ENCODE measurements around the gene BAZ1A. TPM values are rescaled to one million over a fixed set of nuclear protein-coding genes. Genes with fewer than 3 reads are reported as not detected.
"Not testable (repeated sequence)": the region's sequence is repeated elsewhere in the genome, so short reads cannot be mapped to it uniquely, and the experiment has no call there.

Gene BAZ1A
- total RNA-seq, 2 donors from 2014 or later: 44.7 to 51.7 TPM

DNA sequence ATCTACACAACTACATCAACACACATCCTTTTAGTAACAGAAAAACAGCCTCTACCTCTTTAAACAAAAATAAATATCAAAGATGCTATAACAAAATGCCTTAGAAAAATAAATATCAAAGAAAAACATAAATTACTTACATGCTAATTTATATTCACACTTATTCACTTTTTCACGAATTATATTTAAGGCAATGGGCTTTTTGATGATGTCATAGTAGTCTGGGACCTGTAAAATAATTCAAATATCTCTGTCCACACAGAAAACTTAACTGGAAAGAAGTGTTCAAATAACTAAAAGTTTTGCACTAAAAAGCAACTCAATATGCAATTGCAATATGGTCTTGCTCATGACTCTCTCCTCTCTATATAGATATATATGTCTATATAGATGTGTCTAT is 120.5 kb downstream of the BAZ1A start:
- H3K27me3 Mint-ChIP-seq: no peaks in the 10 kb centered on the region
- H3K4me3 Mint-ChIP-seq: no peak overlapping the region
- no peak for DNase-seq
- H3K36me3 Mint-ChIP-seq (ENCODE audit: low read depth): peaks cover 4% of the 10 kb centered on the region
- no peak for ATAC-seq
- H3K27ac Mint-ChIP-seq: no peak overlapping the region
- peaks cover 3% of the 10 kb centered on the region for H3K4me1 Mint-ChIP-seq
- H3K9me3 ChIP-seq (ENCODE audit: control insufficient read depth, low read length, poor library complexity, severe bottlenecking): no peaks in the 10 kb centered on the region

DNA sequence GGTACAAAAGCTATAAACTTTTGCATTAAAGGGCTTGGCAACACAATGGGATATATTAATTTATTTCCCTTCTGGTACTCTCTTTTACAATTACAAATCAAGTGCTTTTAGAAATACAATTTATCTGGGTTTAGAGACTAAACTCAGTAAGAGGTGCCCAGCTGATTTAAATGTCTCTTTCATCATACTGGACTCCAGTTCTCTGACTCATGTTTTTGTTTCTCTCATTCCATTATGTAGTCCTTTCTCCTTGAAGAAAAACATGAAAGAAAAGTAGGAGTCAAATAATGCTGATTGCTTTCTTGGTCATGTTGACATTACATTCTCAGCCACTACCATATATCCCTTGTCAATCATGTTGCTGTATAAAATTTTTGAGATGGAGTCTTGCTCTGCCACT is 124.5 kb downstream of the BAZ1A start:
- Mint-ChIP-seq H3K27me3 (no peaks in the 10 kb centered on the region), H3K4me3 (no peak overlapping the region), H3K4me1 (peaks cover 11% of the 10 kb centered on the region), H3K27ac (peak overlapping the region; percentile 34), H3K36me3 (ENCODE audit: low read depth) (peaks cover 6% of the 10 kb centered on the region)
- H3K9me3 ChIP-seq (ENCODE audit: control insufficient read depth, low read length, poor library complexity, severe bottlenecking): no peaks in the 10 kb centered on the region
- no peak for ATAC-seq
- no peak for DNase-seq

DNA sequence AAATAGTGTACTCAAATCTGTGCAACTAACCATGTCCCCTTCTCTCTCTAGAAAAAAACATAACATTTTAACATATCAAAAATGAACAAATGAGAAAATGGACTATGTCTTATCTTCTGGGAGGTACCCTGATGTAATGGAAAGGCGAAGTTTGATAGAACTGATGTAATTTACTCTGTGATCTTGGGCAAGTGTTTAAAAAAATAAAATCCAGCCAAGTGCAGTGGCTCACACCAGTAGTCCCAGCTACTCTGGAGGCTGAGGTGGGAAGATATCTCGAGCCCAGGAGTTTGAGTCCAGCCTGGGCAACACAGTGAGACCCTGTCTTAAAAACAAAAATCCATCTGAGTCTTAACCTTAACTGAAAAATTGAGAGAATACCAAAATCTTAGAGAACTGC is 124.9 kb downstream of the BAZ1A start:
- H3K9me3 ChIP-seq (ENCODE audit: control insufficient read depth, low read length, poor library complexity, severe bottlenecking): no peaks in the 10 kb centered on the region
- H3K4me3 Mint-ChIP-seq: no peak overlapping the region
- DNase-seq: no peak
- no peaks in the 10 kb centered on the region for H3K27me3 Mint-ChIP-seq
- ATAC-seq: no peak
- peaks cover 9% of the 10 kb centered on the region for H3K4me1 Mint-ChIP-seq
- peak overlapping the region; percentile 34 for H3K27ac Mint-ChIP-seq
- peaks cover 4% of the 10 kb centered on the region for H3K36me3 Mint-ChIP-seq (ENCODE audit: low read depth)

DNA sequence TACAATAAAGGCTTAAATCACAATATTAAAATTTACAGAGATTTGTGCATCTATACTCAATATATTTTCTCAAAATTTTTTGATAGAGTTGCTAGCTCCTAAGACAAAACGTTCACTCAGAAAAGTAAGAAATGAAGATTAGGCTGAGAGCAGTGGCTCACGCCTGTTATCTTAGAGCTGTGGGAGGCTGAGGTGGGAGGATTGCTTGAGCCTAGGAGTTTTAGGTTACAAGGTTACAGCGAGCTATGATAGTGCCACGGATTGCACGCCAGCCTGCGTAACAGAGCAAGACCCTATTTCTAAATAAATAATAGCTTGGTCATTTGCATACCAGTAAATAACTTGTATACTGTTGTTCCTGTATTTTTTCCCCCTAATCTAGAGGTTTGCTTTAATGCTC is 125.8 kb downstream of the BAZ1A start:
- ATAC-seq: no peak
- Mint-ChIP-seq H3K36me3 (ENCODE audit: low read depth) (peaks cover 3% of the 10 kb centered on the region), H3K27ac (no peak overlapping the region), H3K27me3 (no peaks in the 10 kb centered on the region), H3K4me1 (peaks cover 12% of the 10 kb centered on the region), H3K4me3 (no peak overlapping the region)
- no peaks in the 10 kb centered on the region for H3K9me3 ChIP-seq (ENCODE audit: control insufficient read depth, low read length, poor library complexity, severe bottlenecking)
- no peak for DNase-seq

DNA sequence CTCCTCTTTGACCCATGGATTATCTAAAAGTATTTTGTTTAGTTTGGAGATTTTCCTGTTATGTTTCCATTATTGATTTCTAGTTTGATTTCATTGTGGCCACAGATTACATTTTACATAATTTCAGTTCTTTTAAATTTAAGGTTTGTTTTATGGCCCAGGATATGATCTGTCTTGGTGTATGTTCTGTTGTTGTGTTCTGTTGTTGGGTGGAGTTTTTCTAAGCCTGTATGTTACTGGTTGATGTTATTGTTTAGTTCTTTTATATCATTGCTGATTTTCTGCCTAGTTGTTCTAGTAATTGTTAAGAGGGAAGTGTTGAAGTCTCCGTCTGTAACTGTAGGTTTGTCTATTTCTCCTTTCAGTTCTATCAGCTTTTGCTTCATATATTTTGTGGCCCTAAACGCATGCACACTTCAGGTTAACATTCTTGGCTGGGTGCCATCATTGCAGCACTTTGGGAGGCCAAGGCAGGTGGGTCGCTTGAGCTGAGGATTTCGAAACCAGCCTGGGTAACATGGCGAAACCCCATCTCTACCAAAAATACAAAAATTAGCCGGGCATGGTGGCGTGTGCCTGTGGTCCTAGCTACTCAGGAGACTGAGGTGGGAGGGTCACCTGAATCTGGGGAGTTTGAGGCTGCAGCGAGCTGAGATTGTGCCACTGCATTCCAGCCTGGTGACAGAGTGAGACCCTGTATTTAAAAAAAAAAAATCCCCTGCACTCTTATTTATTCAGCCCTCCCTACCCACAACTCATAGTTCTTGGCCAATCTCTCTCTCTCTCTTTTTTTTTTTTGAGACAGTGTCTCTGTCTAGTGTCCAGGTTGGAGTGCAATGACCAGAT is 132.7 kb downstream of the BAZ1A start:
- ATAC-seq (peak; percentile 65), DNase-seq (no peak)
- no peaks in the 10 kb centered on the region for H3K9me3 ChIP-seq (ENCODE audit: control insufficient read depth, low read length, poor library complexity, severe bottlenecking)
- H3K27ac Mint-ChIP-seq: peak overlapping the region; percentile 86
- no peaks in the 10 kb centered on the region for H3K27me3 Mint-ChIP-seq
- peak overlapping the region; percentile 75 for H3K4me3 Mint-ChIP-seq
- peaks cover 2% of the 10 kb centered on the region for H3K36me3 Mint-ChIP-seq (ENCODE audit: low read depth)
- H3K4me1 Mint-ChIP-seq: peaks cover 53% of the 10 kb centered on the region

DNA sequence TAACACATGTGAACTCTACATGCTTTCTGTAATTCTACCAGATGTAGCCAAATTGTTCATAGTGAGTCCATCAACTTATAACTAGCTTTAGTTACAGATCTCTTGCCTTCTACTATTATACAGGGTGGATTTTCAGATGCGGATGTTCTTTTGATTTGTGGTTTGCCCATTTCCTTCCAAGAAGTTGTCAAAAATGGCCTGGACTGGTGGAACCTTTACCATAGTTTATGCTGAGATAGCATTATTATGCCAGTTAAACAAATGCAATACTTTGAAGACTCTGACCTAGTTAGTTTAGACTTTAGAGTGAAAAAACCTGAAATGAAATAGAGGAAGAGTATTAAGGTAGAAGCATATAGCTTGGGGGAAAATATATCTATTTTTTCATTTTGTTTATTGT is 133.3 kb downstream of the BAZ1A start:
- Mint-ChIP-seq H3K4me3 (peak overlapping the region; percentile 75), H3K27ac (peak overlapping the region; percentile 86), H3K27me3 (no peaks in the 10 kb centered on the region), H3K36me3 (ENCODE audit: low read depth) (peaks cover 2% of the 10 kb centered on the region), H3K4me1 (peaks cover 53% of the 10 kb centered on the region)
- no peaks in the 10 kb centered on the region for H3K9me3 ChIP-seq (ENCODE audit: control insufficient read depth, low read length, poor library complexity, severe bottlenecking)
- ATAC-seq (peak; percentile 88), DNase-seq (no peak)

DNA sequence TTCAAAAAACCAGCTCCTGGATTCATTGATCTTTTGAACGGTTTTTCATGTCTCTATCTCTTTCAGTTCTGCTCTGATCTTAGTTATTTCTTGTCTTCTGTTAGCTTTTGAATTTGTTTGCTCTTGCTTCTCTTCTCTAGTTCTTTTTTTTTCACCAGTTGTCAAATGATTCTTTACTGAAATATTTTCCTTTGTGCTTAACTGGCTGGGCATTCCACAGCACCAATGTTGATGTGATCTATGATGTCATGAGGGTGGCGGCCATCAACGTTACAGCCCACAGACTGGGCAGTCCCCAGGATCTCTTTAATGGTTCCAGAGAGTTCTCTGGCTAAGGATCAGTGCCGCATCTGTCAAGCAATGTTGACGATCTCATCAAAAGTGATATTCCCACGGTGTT is 135.0 kb downstream of the BAZ1A start:
- H3K27me3 Mint-ChIP-seq; H3K9me3 ChIP-seq (ENCODE audit: control insufficient read depth, low read length, poor library complexity, severe bottlenecking); ATAC-seq; H3K4me3 Mint-ChIP-seq; H3K36me3 Mint-ChIP-seq (ENCODE audit: low read depth); DNase-seq: not testable (repeated sequence)
- peak overlapping the region; percentile 86 for H3K27ac Mint-ChIP-seq
- peaks cover 46% of the 10 kb centered on the region for H3K4me1 Mint-ChIP-seq

DNA sequence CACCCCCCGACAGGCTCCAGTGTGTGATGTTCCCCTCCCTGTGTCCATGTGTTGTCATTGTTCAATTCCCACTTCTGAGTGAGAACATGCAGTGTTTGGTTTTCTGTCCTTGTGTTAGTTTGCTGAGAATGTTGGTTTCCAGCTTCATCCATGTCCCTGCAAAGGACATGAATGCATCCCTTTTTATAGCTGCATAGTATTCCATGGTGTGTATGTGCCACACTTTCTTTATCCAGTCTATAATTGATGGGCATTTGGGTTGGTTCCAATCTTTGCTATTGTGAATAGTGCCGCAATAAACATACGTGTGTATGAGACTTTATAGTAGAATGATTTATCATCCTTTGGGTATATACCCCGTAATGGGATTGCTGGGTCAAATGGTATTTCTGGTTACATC is 138.1 kb downstream of the BAZ1A start:
- H3K27ac Mint-ChIP-seq; H3K36me3 Mint-ChIP-seq (ENCODE audit: low read depth); H3K4me3 Mint-ChIP-seq; H3K9me3 ChIP-seq (ENCODE audit: control insufficient read depth, low read length, poor library complexity, severe bottlenecking); ATAC-seq; H3K27me3 Mint-ChIP-seq; DNase-seq: not testable (repeated sequence)
- peaks cover 33% of the 10 kb centered on the region for H3K4me1 Mint-ChIP-seq

DNA sequence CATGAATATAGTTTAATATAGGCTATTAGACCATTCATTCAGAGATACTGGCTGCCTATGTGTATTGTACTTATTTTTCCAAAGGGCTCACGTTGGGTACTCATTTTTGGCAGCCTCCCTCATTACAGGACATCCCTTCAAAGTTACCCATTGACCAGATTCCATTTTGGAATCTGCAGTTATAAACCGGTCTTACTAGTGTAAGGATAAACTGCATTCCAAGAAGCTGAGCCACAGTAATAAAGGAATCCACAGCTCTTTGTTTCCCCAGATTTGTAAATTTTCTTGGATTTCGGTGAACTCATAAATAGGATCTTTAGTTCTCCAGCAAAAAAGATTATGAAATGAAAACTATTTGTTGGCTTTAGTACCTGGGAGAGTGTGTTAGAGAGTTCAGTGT is 141.9 kb downstream of the BAZ1A start:
- Mint-ChIP-seq H3K4me3 (no peak overlapping the region), H3K27ac (no peak overlapping the region), H3K27me3 (peaks cover 9% of the 10 kb centered on the region), H3K4me1 (peaks cover 2% of the 10 kb centered on the region), H3K36me3 (ENCODE audit: low read depth) (no peaks in the 10 kb centered on the region)
- no peak for ATAC-seq
- no peak for DNase-seq
- H3K9me3 ChIP-seq (ENCODE audit: control insufficient read depth, low read length, poor library complexity, severe bottlenecking): no peaks in the 10 kb centered on the region

DNA sequence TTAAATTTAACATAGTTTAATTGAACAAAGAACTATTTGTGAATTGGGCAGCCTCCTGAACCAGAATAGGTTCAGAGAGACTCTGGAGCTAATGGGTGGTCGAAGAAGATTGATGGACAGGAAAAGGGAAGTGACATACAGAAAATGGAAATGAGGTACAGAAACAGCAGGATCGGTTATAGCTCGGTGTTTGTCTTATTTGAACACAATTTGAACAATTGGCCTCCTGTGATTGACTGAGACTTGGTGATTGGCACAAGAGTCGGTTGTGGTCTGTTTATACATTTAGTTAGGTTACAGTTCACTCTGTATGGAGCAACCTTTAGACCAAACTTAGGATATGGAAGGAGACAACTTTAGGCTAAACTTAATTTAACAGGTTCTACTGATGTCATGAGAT is 142.4 kb downstream of the BAZ1A start:
- Mint-ChIP-seq H3K36me3 (ENCODE audit: low read depth) (no peaks in the 10 kb centered on the region), H3K27ac (no peak overlapping the region), H3K4me1 (peaks cover 2% of the 10 kb centered on the region), H3K27me3 (peaks cover 9% of the 10 kb centered on the region), H3K4me3 (no peak overlapping the region)
- H3K9me3 ChIP-seq (ENCODE audit: control insufficient read depth, low read length, poor library complexity, severe bottlenecking): no peaks in the 10 kb centered on the region
- no peak for DNase-seq
- ATAC-seq: no peak

DNA sequence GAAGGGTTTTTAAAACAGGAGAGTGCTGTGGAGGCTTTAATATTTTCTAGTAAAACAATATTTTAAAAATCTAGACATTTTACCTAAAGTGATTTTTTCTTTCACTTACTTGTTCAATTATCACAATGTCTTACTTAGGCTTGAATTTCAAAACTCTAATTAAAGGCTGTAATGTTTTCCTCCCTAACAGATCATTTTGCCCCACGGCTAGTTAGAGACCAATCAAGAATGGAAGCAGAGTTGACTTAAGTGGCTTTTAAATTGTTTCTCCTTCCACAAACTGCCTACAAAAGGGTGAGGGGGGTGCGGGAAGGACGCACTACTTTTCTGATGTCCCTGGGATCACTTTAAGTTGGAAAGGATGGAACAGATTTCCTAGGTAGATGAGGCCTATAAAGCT is 151.3 kb downstream of the BAZ1A start:
- Mint-ChIP-seq H3K36me3 (ENCODE audit: low read depth) (peaks cover 2% of the 10 kb centered on the region), H3K27ac (no peak overlapping the region), H3K4me3 (no peak overlapping the region), H3K4me1 (peaks cover 7% of the 10 kb centered on the region), H3K27me3 (no peaks in the 10 kb centered on the region)
- DNase-seq (no peak), ATAC-seq (no peak)
- H3K9me3 ChIP-seq (ENCODE audit: control insufficient read depth, low read length, poor library complexity, severe bottlenecking): no peaks in the 10 kb centered on the region

DNA sequence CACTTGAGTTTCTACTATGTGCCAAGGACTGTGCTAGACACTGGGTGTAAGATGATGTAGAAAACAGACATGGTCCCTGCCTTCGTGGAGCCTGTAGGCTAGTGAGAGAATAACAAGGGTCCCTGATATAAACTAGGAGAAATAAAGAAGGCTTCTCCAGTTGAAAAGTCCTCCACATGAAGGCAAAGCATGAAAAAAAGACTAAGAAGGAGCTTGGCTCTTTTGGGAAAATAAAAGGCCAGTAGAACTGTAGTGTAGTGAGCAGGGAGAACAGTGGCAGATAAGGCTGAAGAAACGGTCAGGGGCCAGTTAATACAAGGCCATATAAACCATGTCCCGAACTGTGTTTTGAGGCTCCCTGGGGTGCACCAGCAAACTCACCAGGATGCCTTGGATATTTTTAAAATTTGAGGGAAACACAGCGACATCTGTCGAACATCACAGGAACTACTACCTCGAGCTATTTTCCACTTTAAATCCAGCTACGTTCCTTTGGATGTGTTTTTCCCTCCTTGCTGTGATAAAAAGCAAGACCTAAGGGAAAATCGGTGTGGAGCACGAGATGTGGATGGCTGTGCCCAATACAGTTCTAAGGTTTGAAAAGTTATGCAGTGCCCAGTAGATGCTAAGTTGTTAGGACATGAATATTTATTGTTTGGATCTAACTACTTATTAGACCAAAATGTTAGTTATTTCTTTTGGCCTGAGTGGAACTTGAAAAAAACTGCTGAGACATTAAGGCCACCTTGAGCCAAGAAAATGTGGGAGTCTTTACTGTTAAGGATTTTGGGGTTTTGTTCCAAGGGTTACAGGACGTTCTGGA is 152.2 kb downstream of the BAZ1A start:
- H3K9me3 ChIP-seq (ENCODE audit: control insufficient read depth, low read length, poor library complexity, severe bottlenecking): no peaks in the 10 kb centered on the region
- peaks cover 2% of the 10 kb centered on the region for H3K36me3 Mint-ChIP-seq (ENCODE audit: low read depth)
- no peak overlapping the region for H3K27ac Mint-ChIP-seq
- no peak overlapping the region for H3K4me3 Mint-ChIP-seq
- ATAC-seq: peak; percentile 56
- no peaks in the 10 kb centered on the region for H3K27me3 Mint-ChIP-seq
- DNase-seq: peak in 2 of 3 donors; percentile 21 to 22
- peaks cover 7% of the 10 kb centered on the region for H3K4me1 Mint-ChIP-seq

DNA sequence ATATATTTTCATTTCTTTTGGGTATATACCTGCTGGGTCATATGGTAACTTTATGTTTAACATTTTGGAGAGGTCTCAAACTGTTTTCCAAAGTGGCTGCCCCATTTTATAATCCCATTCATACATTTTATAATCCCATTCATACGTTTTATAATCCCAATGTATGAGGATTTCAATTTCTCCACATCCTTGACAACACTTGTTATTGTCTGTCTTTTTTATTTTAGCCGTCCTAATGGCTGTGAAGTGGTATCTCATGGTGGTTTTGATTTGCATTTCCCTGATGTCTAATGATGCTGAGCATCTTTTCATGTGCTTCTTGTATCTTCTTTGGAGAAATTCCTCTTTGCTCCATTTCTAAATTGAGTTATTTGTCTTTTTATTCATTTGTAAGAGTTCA is 154.0 kb downstream of the BAZ1A start:
- DNase-seq: no peak
- no peak overlapping the region for H3K27ac Mint-ChIP-seq
- no peak for ATAC-seq
- H3K4me1 Mint-ChIP-seq: peaks cover 9% of the 10 kb centered on the region
- H3K4me3 Mint-ChIP-seq: no peak overlapping the region
- H3K36me3 Mint-ChIP-seq (ENCODE audit: low read depth): peaks cover 2% of the 10 kb centered on the region
- no peaks in the 10 kb centered on the region for H3K27me3 Mint-ChIP-seq
- H3K9me3 ChIP-seq (ENCODE audit: control insufficient read depth, low read length, poor library complexity, severe bottlenecking): no peaks in the 10 kb centered on the region

Data from T-helper 17 cell (primary cell).